Measurements from ENCODE around the gene GRPR.

The GRPR gene

GRCh38 chrX:16101581-16101980 is 21.8 kb upstream of the GRPR start:
- 79 to 95% methylated on average over 2 of the region's 2 CpGs for WGBS, 2 experiments

GRCh38 chrX:16103625-16104024 is 19.7 kb upstream of the GRPR start:
- no peak overlapping the region for H3K27ac ChIP-seq (ENCODE audit: insufficient read depth, low read depth, low read length, poor library complexity, severe bottlenecking)
- no peaks in the 10 kb centered on the region for H3K4me1 ChIP-seq (ENCODE audit: control insufficient read depth, insufficient read depth, low read length)
- no peaks in the 10 kb centered on the region for H3K27me3 ChIP-seq (ENCODE audit: control insufficient read depth, insufficient read depth, low read length, poor library complexity, severe bottlenecking)
- H3K36me3 ChIP-seq (ENCODE audit: control insufficient read depth, insufficient read depth, low read length) = no peaks in the 10 kb centered on the region
- H3K9me3 ChIP-seq (ENCODE audit: control insufficient read depth, low read length) = no peaks in the 10 kb centered on the region
- no peak overlapping the region for H3K4me3 ChIP-seq (ENCODE audit: insufficient read depth, low read depth, low read length)
- WGBS, 2 experiments = 89 to 93% methylated on average over 4 of the region's 4 CpGs

More at GRCh38 chrX:16101581-16101980, 21.8 kb upstream of the GRPR start:
- H3K27me3 ChIP-seq (ENCODE audit: control insufficient read depth, insufficient read depth, low read length, poor library complexity, severe bottlenecking) = no peaks in the 10 kb centered on the region
- H3K27ac ChIP-seq (ENCODE audit: insufficient read depth, low read depth, low read length, poor library complexity, severe bottlenecking) = no peak overlapping the region
- H3K4me3 ChIP-seq (ENCODE audit: insufficient read depth, low read depth, low read length) = no peak overlapping the region
- H3K4me1 ChIP-seq (ENCODE audit: control insufficient read depth, insufficient read depth, low read length) = no peaks in the 10 kb centered on the region
- H3K9me3 ChIP-seq (ENCODE audit: control insufficient read depth, low read length) = no peaks in the 10 kb centered on the region
- H3K36me3 ChIP-seq (ENCODE audit: control insufficient read depth, insufficient read depth, low read length) = no peaks in the 10 kb centered on the region

GRCh38 chrX:16112428-16112827 is 10.9 kb upstream of the GRPR start:
- H3K27me3 ChIP-seq (ENCODE audit: control insufficient read depth, insufficient read depth, low read length, poor library complexity, severe bottlenecking) = no peaks in the 10 kb centered on the region
- H3K9me3 ChIP-seq (ENCODE audit: control insufficient read depth, low read length) = no peaks in the 10 kb centered on the region
- H3K27ac ChIP-seq (ENCODE audit: insufficient read depth, low read depth, low read length, poor library complexity, severe bottlenecking) = no peak overlapping the region
- no peaks in the 10 kb centered on the region for H3K36me3 ChIP-seq (ENCODE audit: control insufficient read depth, insufficient read depth, low read length)
- WGBS, 2 experiments = 87 to 88% methylated on average over 2 of the region's 2 CpGs
- no peak overlapping the region for H3K4me3 ChIP-seq (ENCODE audit: insufficient read depth, low read depth, low read length)
- no peaks in the 10 kb centered on the region for H3K4me1 ChIP-seq (ENCODE audit: control insufficient read depth, insufficient read depth, low read length)

- Histone ChIP-seq H3K4me1 (ENCODE audit: control insufficient read depth, insufficient read depth, low read length) (no peaks in the 10 kb centered on the region), H3K27ac (ENCODE audit: insufficient read depth, low read depth, low read length, poor library complexity, severe bottlenecking) (no peak overlapping the region), H3K36me3 (ENCODE audit: control insufficient read depth, insufficient read depth, low read length) (no peaks in the 10 kb centered on the region), H3K4me3 (ENCODE audit: insufficient read depth, low read depth, low read length) (no peak overlapping the region), H3K9me3 (ENCODE audit: control insufficient read depth, low read length) (no peaks in the 10 kb centered on the region), H3K27me3 (ENCODE audit: control insufficient read depth, insufficient read depth, low read length, poor library complexity, severe bottlenecking) (no peaks in the 10 kb centered on the region)
- 86 to 92% methylated on average over 1 of the region's 1 CpG for WGBS, 2 experiments
Measured at GRCh38 chrX:16113978-16114565, 9.3 kb upstream of the GRPR start.

- no peaks in the 10 kb centered on the region for H3K4me1 ChIP-seq (ENCODE audit: control insufficient read depth, insufficient read depth, low read length)
- no peak overlapping the region for H3K27ac ChIP-seq (ENCODE audit: insufficient read depth, low read depth, low read length, poor library complexity, severe bottlenecking)
- 93% methylated on average over 3 of the region's 4 CpGs; no CpG with 5 or more reads in 1 of the 2 experiments for WGBS, 2 experiments
- H3K27me3 ChIP-seq (ENCODE audit: control insufficient read depth, insufficient read depth, low read length, poor library complexity, severe bottlenecking) = no peaks in the 10 kb centered on the region
- no peaks in the 10 kb centered on the region for H3K9me3 ChIP-seq (ENCODE audit: control insufficient read depth, low read length)
- H3K36me3 ChIP-seq (ENCODE audit: control insufficient read depth, insufficient read depth, low read length) = no peaks in the 10 kb centered on the region
- no peak overlapping the region for H3K4me3 ChIP-seq (ENCODE audit: insufficient read depth, low read depth, low read length)
Measured at GRCh38 chrX:16114611-16115010, 8.8 kb upstream of the GRPR start.

GRCh38 chrX:16119353-16120220 is 3.8 kb upstream of the GRPR start:
- H3K36me3 ChIP-seq (ENCODE audit: control insufficient read depth, insufficient read depth, low read length) = no peaks in the 10 kb centered on the region
- 87 to 92% methylated on average over 5 of the region's 5 CpGs for WGBS, 2 experiments
- H3K9me3 ChIP-seq (ENCODE audit: control insufficient read depth, low read length) = no peaks in the 10 kb centered on the region
- H3K4me3 ChIP-seq (ENCODE audit: insufficient read depth, low read depth, low read length) = no peak overlapping the region
- no peaks in the 10 kb centered on the region for H3K4me1 ChIP-seq (ENCODE audit: control insufficient read depth, insufficient read depth, low read length)
- no peaks in the 10 kb centered on the region for H3K27me3 ChIP-seq (ENCODE audit: control insufficient read depth, insufficient read depth, low read length, poor library complexity, severe bottlenecking)
- no peak overlapping the region for H3K27ac ChIP-seq (ENCODE audit: insufficient read depth, low read depth, low read length, poor library complexity, severe bottlenecking)

GRCh38 chrX:16120431-16120830 is 2.9 kb upstream of the GRPR start:
- H3K27me3 ChIP-seq (ENCODE audit: control insufficient read depth, insufficient read depth, low read length, poor library complexity, severe bottlenecking) = no peaks in the 10 kb centered on the region
- H3K9me3 ChIP-seq (ENCODE audit: control insufficient read depth, low read length) = no peaks in the 10 kb centered on the region
- no peaks in the 10 kb centered on the region for H3K4me1 ChIP-seq (ENCODE audit: control insufficient read depth, insufficient read depth, low read length)
- H3K4me3 ChIP-seq (ENCODE audit: insufficient read depth, low read depth, low read length) = no peak overlapping the region
- no peaks in the 10 kb centered on the region for H3K36me3 ChIP-seq (ENCODE audit: control insufficient read depth, insufficient read depth, low read length)
- no peak overlapping the region for H3K27ac ChIP-seq (ENCODE audit: insufficient read depth, low read depth, low read length, poor library complexity, severe bottlenecking)
- WGBS, 2 experiments = 97 to 100% methylated on average over 3 of the region's 3 CpGs

GRCh38 chrX:16124201-16124600 is 836 bp downstream of the GRPR start:
- no peak overlapping the region for H3K4me3 ChIP-seq (ENCODE audit: insufficient read depth, low read depth, low read length)
- 89 to 94% methylated on average over 7 of the region's 7 CpGs for WGBS, 2 experiments
- H3K9me3 ChIP-seq (ENCODE audit: control insufficient read depth, low read length) = no peaks in the 10 kb centered on the region
- H3K27ac ChIP-seq (ENCODE audit: insufficient read depth, low read depth, low read length, poor library complexity, severe bottlenecking) = no peak overlapping the region
- H3K36me3 ChIP-seq (ENCODE audit: control insufficient read depth, insufficient read depth, low read length) = no peaks in the 10 kb centered on the region
- no peaks in the 10 kb centered on the region for H3K4me1 ChIP-seq (ENCODE audit: control insufficient read depth, insufficient read depth, low read length)
- H3K27me3 ChIP-seq (ENCODE audit: control insufficient read depth, insufficient read depth, low read length, poor library complexity, severe bottlenecking) = no peaks in the 10 kb centered on the region

- Histone ChIP-seq H3K4me3 (ENCODE audit: insufficient read depth, low read depth, low read length) (no peak overlapping the region), H3K36me3 (ENCODE audit: control insufficient read depth, insufficient read depth, low read length) (no peaks in the 10 kb centered on the region), H3K4me1 (ENCODE audit: control insufficient read depth, insufficient read depth, low read length) (no peaks in the 10 kb centered on the region), H3K27ac (ENCODE audit: insufficient read depth, low read depth, low read length, poor library complexity, severe bottlenecking) (no peak overlapping the region), H3K9me3 (ENCODE audit: control insufficient read depth, low read length) (no peaks in the 10 kb centered on the region), H3K27me3 (ENCODE audit: control insufficient read depth, insufficient read depth, low read length, poor library complexity, severe bottlenecking) (no peaks in the 10 kb centered on the region)
- WGBS, 2 experiments = 68 to 76% methylated on average over 5 of the region's 5 CpGs
Measured at GRCh38 chrX:16125520-16126149, 2.3 kb downstream of the GRPR start.

- 82 to 86% methylated on average over 2 of the region's 2 CpGs for WGBS, 2 experiments
- H3K27me3 ChIP-seq (ENCODE audit: control insufficient read depth, insufficient read depth, low read length, poor library complexity, severe bottlenecking) = no peaks in the 10 kb centered on the region
Measured at GRCh38 chrX:16130707-16131106, 7.3 kb downstream of the GRPR start.

More at GRCh38 chrX:16130707-16131106, 7.3 kb downstream of the GRPR start:
- Histone ChIP-seq H3K27ac (ENCODE audit: insufficient read depth, low read depth, low read length, poor library complexity, severe bottlenecking) (no peak overlapping the region), H3K9me3 (ENCODE audit: control insufficient read depth, low read length) (no peaks in the 10 kb centered on the region), H3K4me3 (ENCODE audit: insufficient read depth, low read depth, low read length) (no peak overlapping the region), H3K36me3 (ENCODE audit: control insufficient read depth, insufficient read depth, low read length) (no peaks in the 10 kb centered on the region), H3K4me1 (ENCODE audit: control insufficient read depth, insufficient read depth, low read length) (no peaks in the 10 kb centered on the region)

Measured in ectodermal cell (in vitro differentiated cells).